Thoracic aorta (tissue), 2 donors: ENCODE data around the gene TMX4. TPM values are rescaled to one million over a fixed set of nuclear protein-coding genes. Genes with fewer than 3 reads are reported as not detected.

Experiments used
- ATAC-seq: fragments of 150-250 bp; one replicate; pipeline ENCODE4 v1.8.0; 2017; ENCODE audit warnings: low read depth; ENCODE audit not compliant: insufficient number of reproducible peaks, low FRiP score
- DNase-seq: peaks from one replicate; pipeline ENCODE4 v3.0.0-alpha.2; 2020; ENCODE audit warnings: low spot score
- H3K27ac ChIP-seq, 2 donors: fragments of 200-600 bp; sonication (generic); 1 replicate in 1 of 2; 2 replicates in 1 of 2; pipeline ENCODE4 v1.5.1; 2016; ENCODE audit warnings: mild to moderate bottlenecking in 2 of 2, moderate library complexity in 2 of 2
- H3K27me3 ChIP-seq: fragments of 200-600 bp; sonication (generic); replicated peaks from 2 replicates; pipeline ENCODE4 v1.6.0; 2016; ENCODE audit warnings: mild to moderate bottlenecking; ENCODE audit not compliant: insufficient read depth
- H3K36me3 ChIP-seq: fragments of 200-600 bp; sonication (generic); one replicate; pipeline ENCODE4 v1.5.1; 2016
- H3K4me1 ChIP-seq, 2 donors: fragments of 200-600 bp; sonication (generic); 1 replicate in 1 of 2; 2 replicates in 1 of 2; pipeline versions ENCODE4 v1.5.1 to v1.6.0; 2016; ENCODE audit warnings: low read depth in 2 of 2, mild to moderate bottlenecking in 1 of 2; ENCODE audit not compliant: control insufficient read depth in 1 of 2
- H3K4me3 ChIP-seq: fragments of 200-600 bp; sonication (generic); 2 replicates; pipeline ENCODE4 v1.5.1; 2016; ENCODE audit warnings: mild to moderate bottlenecking
- H3K9me3 ChIP-seq: fragments of 200-600 bp; sonication (generic); 2 replicates; pipeline ENCODE4 v1.5.1; 2016
- CTCF ChIP-seq: fragments of 200-600 bp; sonication (generic); IDR thresholded peaks from one replicate; pipeline ENCODE4 v1.5.1; 2019; ENCODE audit warnings: antibody characterized with exemption
- total RNA-seq, 2 donors: library from RNA; depleted of rRNA; stranded (reverse); fragments of >200 nt; gene quantifications; one replicate each; pipeline versions ENCODE4 v1.1.0 to v1.2.3, GENCODE V29; 2016

Gene TMX4
- total RNA-seq, 2 donors from 2014 or later, result 39.9 to 53.5 TPM

- Histone ChIP-seq H3K9me3 (no peaks in the 10 kb centered on the region), H3K36me3 (peaks cover 3% of the 10 kb centered on the region), H3K4me3 (no peak overlapping the region), H3K4me1 (no peaks in the 10 kb centered on the region), H3K27me3 (no peaks in the 10 kb centered on the region), H3K27ac (no peak overlapping the region)
- ATAC-seq (no peak), DNase-seq (no peak)
- no peak for TF ChIP-seq CTCF
These were observed 43.6 kb downstream of the TMX4 start for GRCh38 chr20:7975851-7976414.

- H3K4me1 ChIP-seq, result no peaks in the 10 kb centered on the region
- H3K4me3 ChIP-seq, result no peak overlapping the region
- no peak for DNase-seq
- no peaks in the 10 kb centered on the region for H3K36me3 ChIP-seq
- ATAC-seq, result no peak
- TF ChIP-seq CTCF, result no peak
- H3K27ac ChIP-seq, result no peak overlapping the region
- no peaks in the 10 kb centered on the region for H3K27me3 ChIP-seq
- H3K9me3 ChIP-seq, result no peaks in the 10 kb centered on the region
These were observed 44.7 kb downstream of the TMX4 start for GRCh38 chr20:7974785-7975435.

GRCh38 chr20:7971536-7972280 is 47.9 kb downstream of the TMX4 start:
- TF ChIP-seq CTCF, result no peak
- H3K27ac ChIP-seq, result no peak overlapping the region

GRCh38 chr20:7967199-7967844 is 52.2 kb downstream of the TMX4 start:
- Histone ChIP-seq H3K9me3 (no peaks in the 10 kb centered on the region), H3K27ac (no peak overlapping the region), H3K4me3 (no peak overlapping the region), H3K36me3 (no peaks in the 10 kb centered on the region), H3K27me3 (no peaks in the 10 kb centered on the region), H3K4me1 (no peaks in the 10 kb centered on the region)
- DNase-seq (no peak), ATAC-seq (no peak)
- no peak for TF ChIP-seq CTCF

More at GRCh38 chr20:7971536-7972280, 47.9 kb downstream of the TMX4 start:
- H3K36me3 ChIP-seq, result no peaks in the 10 kb centered on the region
- H3K4me3 ChIP-seq, result no peak overlapping the region
- ATAC-seq (no peak), DNase-seq (no peak)
- H3K4me1 ChIP-seq, result no peaks in the 10 kb centered on the region
- no peaks in the 10 kb centered on the region for H3K27me3 ChIP-seq
- H3K9me3 ChIP-seq, result no peaks in the 10 kb centered on the region

GRCh38 chr20:7966176-7966575 is 53.4 kb downstream of the TMX4 start:
- Histone ChIP-seq H3K36me3 (no peaks in the 10 kb centered on the region), H3K9me3 (no peaks in the 10 kb centered on the region), H3K27ac (no peak overlapping the region), H3K27me3 (no peaks in the 10 kb centered on the region), H3K4me1 (no peaks in the 10 kb centered on the region), H3K4me3 (no peak overlapping the region)
- no peak for TF ChIP-seq CTCF
- ATAC-seq, result no peak
- no peak for DNase-seq
